Mesothelial cell of epicardium (in vitro differentiated cells): ENCODE data around the gene MAPKAPK2. TPM values are rescaled to one million over a fixed set of nuclear protein-coding genes. Genes with fewer than 3 reads are reported as not detected.

ENCODE experiments used
- DNase-seq, 2 experiments: peaks; one replicate each; pipeline ENCODE4 v3.0.0; 2021; ENCODE audit warnings: low spot score in 2 of 2; ENCODE audit not compliant: unreplicated experiment in 2 of 2
- H3K27ac Mint-ChIP-seq: 2 replicates; pipeline ENCODE4 v1.8.0; 2021; ENCODE audit warnings: mixed read lengths
- H3K27me3 Mint-ChIP-seq: 2 replicates; pipeline ENCODE4 v1.8.0; 2021; ENCODE audit warnings: low read depth, mixed read lengths
- H3K36me3 Mint-ChIP-seq: 2 replicates; pipeline ENCODE4 v1.8.0; 2021; ENCODE audit warnings: mixed read lengths
- H3K4me1 Mint-ChIP-seq: 2 replicates; pipeline ENCODE4 v1.8.0; 2021; ENCODE audit warnings: mixed read lengths
- H3K4me3 Mint-ChIP-seq: 2 replicates; pipeline ENCODE4 v1.8.0; 2021; ENCODE audit warnings: mild to moderate bottlenecking, moderate library complexity, mixed read lengths
- H3K9me3 Mint-ChIP-seq: 2 replicates; pipeline ENCODE4 v1.8.0; 2021; ENCODE audit warnings: mixed read lengths
- total RNA-seq: library from RNA; stranded (reverse); gene quantifications from 3 replicates; pipeline ENCODE4 v1.2.1, GENCODE V29; 2021
- TF ChIP-seq, protein P1 (sequence below): fragments of 200-600 bp; sonication (generic); IDR thresholded peaks from one replicate; pipeline ENCODE4 v1.5.0; 2021; ENCODE audit warnings: antibody characterized with exemption; ENCODE audit not compliant: unreplicated experiment

The MAPKAPK2 gene
- total RNA-seq, 1 donor from 2014 or later = 60.2 TPM

- no peak overlapping the region for H3K4me3 Mint-ChIP-seq
- no peaks in the 10 kb centered on the region for H3K36me3 Mint-ChIP-seq
- TF ChIP-seq, protein P1, sequence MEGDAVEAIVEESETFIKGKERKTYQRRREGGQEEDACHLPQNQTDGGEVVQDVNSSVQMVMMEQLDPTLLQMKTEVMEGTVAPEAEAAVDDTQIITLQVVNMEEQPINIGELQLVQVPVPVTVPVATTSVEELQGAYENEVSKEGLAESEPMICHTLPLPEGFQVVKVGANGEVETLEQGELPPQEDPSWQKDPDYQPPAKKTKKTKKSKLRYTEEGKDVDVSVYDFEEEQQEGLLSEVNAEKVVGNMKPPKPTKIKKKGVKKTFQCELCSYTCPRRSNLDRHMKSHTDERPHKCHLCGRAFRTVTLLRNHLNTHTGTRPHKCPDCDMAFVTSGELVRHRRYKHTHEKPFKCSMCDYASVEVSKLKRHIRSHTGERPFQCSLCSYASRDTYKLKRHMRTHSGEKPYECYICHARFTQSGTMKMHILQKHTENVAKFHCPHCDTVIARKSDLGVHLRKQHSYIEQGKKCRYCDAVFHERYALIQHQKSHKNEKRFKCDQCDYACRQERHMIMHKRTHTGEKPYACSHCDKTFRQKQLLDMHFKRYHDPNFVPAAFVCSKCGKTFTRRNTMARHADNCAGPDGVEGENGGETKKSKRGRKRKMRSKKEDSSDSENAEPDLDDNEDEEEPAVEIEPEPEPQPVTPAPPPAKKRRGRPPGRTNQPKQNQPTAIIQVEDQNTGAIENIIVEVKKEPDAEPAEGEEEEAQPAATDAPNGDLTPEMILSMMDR = no peak
- H3K4me1 Mint-ChIP-seq = no peaks in the 10 kb centered on the region
- no peaks in the 10 kb centered on the region for H3K9me3 Mint-ChIP-seq
- H3K27me3 Mint-ChIP-seq = peaks cover 10% of the 10 kb centered on the region
- no peak overlapping the region for H3K27ac Mint-ChIP-seq
- no peak for DNase-seq
Observed at GRCh38 chr1:206782448-206782847, 97.7 kb downstream of the MAPKAPK2 start.

GRCh38 chr1:206783506-206783905, 98.8 kb downstream of the MAPKAPK2 start:
- no peak overlapping the region for H3K27ac Mint-ChIP-seq
- no peaks in the 10 kb centered on the region for H3K36me3 Mint-ChIP-seq
- H3K9me3 Mint-ChIP-seq = no peaks in the 10 kb centered on the region
- TF ChIP-seq, protein P1 = no peak
- no peak overlapping the region for H3K4me3 Mint-ChIP-seq
- H3K4me1 Mint-ChIP-seq = no peaks in the 10 kb centered on the region
- no peak for DNase-seq
- H3K27me3 Mint-ChIP-seq = peaks cover 10% of the 10 kb centered on the region

Other genes with a start within 250 kb of the MAPKAPK2 start
- 7.9 to 8.4 TPM (median 8.2 TPM) in 3 replicates for gene IKBKE, start 214.4 kb upstream of the MAPKAPK2 start, total RNA-seq
- 6.5 to 7.0 TPM (median 6.8 TPM) in 3 replicates for gene RASSF5, start 177.4 kb upstream of the MAPKAPK2 start, total RNA-seq
- gene EIF2D, start 72.4 kb upstream of the MAPKAPK2 start, total RNA-seq = 49.6 to 53.3 TPM (median 52.3 TPM) in 3 replicates
- gene DYRK3, start 49.4 kb upstream of the MAPKAPK2 start, total RNA-seq = 3.3 to 4.6 TPM (median 4.1 TPM) in 3 replicates
- not detected in 3 replicates for gene IL19, start 85.9 kb downstream of the MAPKAPK2 start, total RNA-seq
- not detected in 3 replicates for gene IL10, start 87.6 kb downstream of the MAPKAPK2 start, total RNA-seq
- gene IL20, start 180.7 kb downstream of the MAPKAPK2 start, total RNA-seq = not detected in 3 replicates
- not detected in 3 replicates for gene IL24, start 212.5 kb downstream of the MAPKAPK2 start, total RNA-seq
- gene FCMR, start 237.0 kb downstream of the MAPKAPK2 start, total RNA-seq = not detected in 3 replicates